T47D (cell line): ENCODE measurements around the gene ARL6IP5.
A peak's percentile ranks its signal among the peaks of the same experiment; 100 is the strongest.

Experiments
- DNase-seq, 2 experiments: peaks; one replicate each; pipeline versions ENCODE4 v3.0.0 to v3.0.0-alpha.2; 2011 to 2012; ENCODE audit warnings: low read depth in 1 of 2, low spot score in 1 of 2
- JUND ChIP-seq: IDR thresholded peaks from 2 replicates; pipeline ENCODE4 v1.6.1; 2012; ENCODE audit warnings: low read depth
- in situ Hi-C: cut with HindIII; loops from 2 replicates; pipeline ENCODE4 v1.10.0; 2016; ENCODE audit warnings: low sequenced_read_pairs, low pct_unique_long_range_greater_than_20kb

Gene ARL6IP5

GRCh38 chr3:69110941-69111546 is 26.3 kb downstream of the ARL6IP5 start:
- in situ Hi-C loops: no loop called here
- DNase-seq: no peak
- no peak for TF ChIP-seq JUND

GRCh38 chr3:69113536-69113935 is 28.8 kb downstream of the ARL6IP5 start:
- in situ Hi-C loops: no loop called here
- no peak for TF ChIP-seq JUND
- no peak for DNase-seq

- TF ChIP-seq JUND: no peak
- in situ Hi-C loops: no loop called here
- no peak for DNase-seq
These were observed 31.0 kb downstream of the ARL6IP5 start for GRCh38 chr3:69115731-69116130.

GRCh38 chr3:69116162-69116561 is 31.4 kb downstream of the ARL6IP5 start:
- no peak for DNase-seq
- in situ Hi-C loops: no loop called here
- TF ChIP-seq JUND: no peak

- DNase-seq: peak in 1 of 2 experiments; percentile 33
- TF ChIP-seq JUND: no peak
- in situ Hi-C loops: no loop called here
These were observed 32.2 kb downstream of the ARL6IP5 start for GRCh38 chr3:69116897-69117296.

- no peak for DNase-seq
- in situ Hi-C loops: no loop called here
- no peak for TF ChIP-seq JUND
These were observed 33.8 kb downstream of the ARL6IP5 start for GRCh38 chr3:69118555-69118954.

GRCh38 chr3:69119138-69119537 is 34.4 kb downstream of the ARL6IP5 start:
- DNase-seq: no peak
- no peak for TF ChIP-seq JUND
- in situ Hi-C loops: no loop called here

GRCh38 chr3:69119681-69120080 is 34.9 kb downstream of the ARL6IP5 start:
- TF ChIP-seq JUND: no peak
- no peak for DNase-seq
- in situ Hi-C loops: no loop called here

- peak; percentile 9 to 83 for DNase-seq
- no peak for TF ChIP-seq JUND
- in situ Hi-C loops: no loop called here
These were observed 36.2 kb downstream of the ARL6IP5 start for GRCh38 chr3:69120879-69121464.

- TF ChIP-seq JUND: no peak
- DNase-seq: no peak
- in situ Hi-C loops: no loop called here
These were observed 36.8 kb downstream of the ARL6IP5 start for GRCh38 chr3:69121513-69121912.

- in situ Hi-C loops: no loop called here
- TF ChIP-seq JUND: no peak
- no peak for DNase-seq
These were observed 37.2 kb downstream of the ARL6IP5 start for GRCh38 chr3:69121950-69122349.

GRCh38 chr3:69122403-69122802 is 37.7 kb downstream of the ARL6IP5 start, which contains the start of gene LMOD3:
Gene LMOD3, minus strand, starts transcription at chr3:69122595. Its CDS starts 209 bp downstream, at chr3:69122386.
- no peak for DNase-seq
- no peak for TF ChIP-seq JUND
- in situ Hi-C loops: no loop called here

- no peak for DNase-seq
- TF ChIP-seq JUND: no peak
- in situ Hi-C loops: no loop called here
These were observed 41.5 kb downstream of the ARL6IP5 start for GRCh38 chr3:69126216-69126615.

- DNase-seq: no peak
- in situ Hi-C loops: no loop called here
- TF ChIP-seq JUND: no peak
These were observed 42.3 kb downstream of the ARL6IP5 start for GRCh38 chr3:69126999-69127398.
